Measurements from ENCODE around the gene RIPOR1. TPM values are rescaled to one million over a fixed set of nuclear protein-coding genes. Genes with fewer than 3 reads are reported as not detected.
"Not testable (repeated sequence)": the region's sequence is repeated elsewhere in the genome, so short reads cannot be mapped to it uniquely, and the experiment has no call there.

Gene RIPOR1
- polyA plus RNA-seq, 4 donors = 40.9 to 136 (median 116) TPM

- no peak for DNase-seq (ENCODE audit: low read depth in 4 of 4, low spot score in 3 of 4)
Measured at GRCh38 chr16:67516296-67517154, 12.1 kb upstream of the RIPOR1 start.

GRCh38 chr16:67517155-67517445 lies 11.5 kb upstream of the RIPOR1 start:
- DNase-seq (ENCODE audit: low read depth in 4 of 4, low spot score in 3 of 4) = no peak

DNA sequence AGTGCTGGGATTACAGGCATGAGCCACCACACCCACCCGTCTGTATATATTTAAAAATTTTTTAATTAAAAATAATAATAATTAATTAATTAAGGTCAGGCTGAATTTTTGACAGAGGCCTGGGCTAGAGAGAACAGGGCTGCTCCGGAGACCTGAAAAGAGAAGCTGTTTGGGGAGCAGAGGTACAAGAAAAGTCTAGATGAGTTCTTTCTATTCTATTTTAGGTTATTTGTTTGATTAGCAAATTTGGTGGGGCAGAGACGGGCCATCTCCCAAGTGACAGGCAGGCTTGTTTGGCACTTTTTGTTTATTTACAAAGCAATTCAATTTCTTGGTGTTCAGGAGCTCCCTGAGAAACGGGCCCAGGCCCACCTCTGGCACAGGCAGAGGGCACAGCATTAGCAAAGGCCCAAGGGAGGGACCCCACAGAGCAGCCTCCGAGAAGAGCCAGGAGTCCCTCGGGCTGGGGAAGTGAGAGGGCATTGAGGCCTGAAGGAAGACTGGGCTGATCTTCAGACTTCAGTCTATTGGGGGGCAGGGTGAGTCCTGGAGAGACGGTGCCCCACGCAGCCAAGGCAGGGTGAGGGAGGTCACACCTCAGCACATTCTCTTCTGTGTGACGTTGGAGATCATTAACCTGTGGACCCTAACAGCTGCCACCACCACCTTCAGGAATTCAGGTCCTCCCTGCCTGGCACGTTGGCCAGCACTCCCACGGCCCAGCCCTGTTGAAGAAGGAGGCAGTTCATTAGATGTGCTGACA lies 10.8 kb upstream of the RIPOR1 start:
- DNase-seq (ENCODE audit: low read depth in 4 of 4, low spot score in 3 of 4) = no peak

DNA sequence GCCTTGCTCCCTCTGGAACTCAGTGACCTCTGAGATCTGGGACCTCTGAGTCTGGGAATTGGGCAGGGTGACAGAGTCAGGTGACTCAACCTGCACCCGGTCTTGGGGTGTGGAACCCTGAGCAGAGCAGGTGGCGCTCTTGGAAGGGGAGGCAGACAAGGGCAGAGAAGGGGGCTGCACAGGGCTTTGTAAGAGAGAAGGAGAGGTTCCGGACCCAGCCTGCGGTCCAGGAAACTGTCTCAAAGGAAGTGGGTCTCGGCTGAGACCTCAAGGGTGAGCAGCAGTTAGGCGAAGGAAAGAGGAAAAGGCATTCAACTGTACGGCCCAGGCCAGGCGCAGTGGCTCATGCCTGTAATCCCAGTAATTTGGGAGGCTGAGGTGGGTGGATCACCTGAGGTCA lies 10.0 kb upstream of the RIPOR1 start:
- no peak for DNase-seq (ENCODE audit: low read depth in 4 of 4, low spot score in 3 of 4)

DNA sequence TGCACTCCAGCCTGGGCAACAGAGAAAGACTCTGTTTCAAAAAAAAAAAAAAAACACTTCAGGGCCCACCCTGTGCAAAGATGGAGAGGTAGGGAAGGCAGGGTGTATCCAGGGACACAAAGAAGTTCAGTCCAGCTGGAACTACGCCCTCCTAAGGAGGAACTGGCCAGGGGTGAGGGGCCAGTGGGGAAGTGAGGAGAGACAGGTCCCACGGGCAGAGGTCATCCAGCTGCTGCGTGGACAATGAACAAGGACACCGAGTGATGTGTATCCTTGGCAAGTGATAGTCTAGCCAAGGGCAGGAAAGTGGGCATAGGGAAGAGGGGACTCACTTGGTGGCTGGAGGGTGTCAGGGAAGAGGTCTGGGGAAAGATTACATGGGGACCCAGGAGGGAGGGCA lies 9.4 kb upstream of the RIPOR1 start:
- no peak for DNase-seq (ENCODE audit: low read depth in 4 of 4, low spot score in 3 of 4)

DNA sequence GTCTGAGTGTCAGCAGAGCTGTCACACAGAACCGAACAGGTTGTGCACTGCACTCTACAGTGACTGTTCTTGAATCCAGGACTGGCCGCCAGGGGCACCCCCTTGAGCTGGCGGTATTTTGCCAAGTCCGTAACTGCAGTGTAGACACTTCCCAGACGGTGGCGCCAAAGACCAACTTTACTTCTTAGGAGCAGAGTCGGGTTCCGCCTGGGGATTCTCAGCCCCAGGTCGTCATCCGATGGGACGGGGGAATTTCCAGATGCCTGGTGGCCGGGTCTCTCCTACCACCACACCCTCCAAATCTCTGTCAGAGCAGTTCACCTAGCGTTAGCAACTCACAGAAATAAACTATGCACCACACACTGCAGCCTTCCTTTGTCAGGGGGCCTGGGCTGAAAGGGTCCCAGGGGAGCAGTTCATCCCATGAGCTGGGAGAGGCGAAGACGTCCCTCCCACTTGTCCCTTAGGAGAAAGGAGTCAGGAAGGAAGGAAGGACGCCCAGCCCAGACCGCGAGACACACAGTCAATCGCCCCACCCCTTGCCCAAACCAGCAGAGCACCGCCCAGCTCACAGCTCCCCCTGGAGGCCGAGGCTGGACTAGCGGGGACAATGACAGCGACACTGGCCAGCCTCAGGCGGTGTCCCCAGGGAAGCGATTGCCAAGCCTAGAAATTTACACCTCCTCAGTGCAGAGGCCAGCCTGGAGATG lies 7.4 kb upstream of the RIPOR1 start:
- DNase-seq (ENCODE audit: low read depth in 4 of 4, low spot score in 3 of 4) = peak; percentile 87 to 95 (median 94)

- DNase-seq (ENCODE audit: low read depth in 4 of 4, low spot score in 3 of 4) = no peak
Measured at GRCh38 chr16:67525176-67525860, 3.3 kb upstream of the RIPOR1 start.

DNA sequence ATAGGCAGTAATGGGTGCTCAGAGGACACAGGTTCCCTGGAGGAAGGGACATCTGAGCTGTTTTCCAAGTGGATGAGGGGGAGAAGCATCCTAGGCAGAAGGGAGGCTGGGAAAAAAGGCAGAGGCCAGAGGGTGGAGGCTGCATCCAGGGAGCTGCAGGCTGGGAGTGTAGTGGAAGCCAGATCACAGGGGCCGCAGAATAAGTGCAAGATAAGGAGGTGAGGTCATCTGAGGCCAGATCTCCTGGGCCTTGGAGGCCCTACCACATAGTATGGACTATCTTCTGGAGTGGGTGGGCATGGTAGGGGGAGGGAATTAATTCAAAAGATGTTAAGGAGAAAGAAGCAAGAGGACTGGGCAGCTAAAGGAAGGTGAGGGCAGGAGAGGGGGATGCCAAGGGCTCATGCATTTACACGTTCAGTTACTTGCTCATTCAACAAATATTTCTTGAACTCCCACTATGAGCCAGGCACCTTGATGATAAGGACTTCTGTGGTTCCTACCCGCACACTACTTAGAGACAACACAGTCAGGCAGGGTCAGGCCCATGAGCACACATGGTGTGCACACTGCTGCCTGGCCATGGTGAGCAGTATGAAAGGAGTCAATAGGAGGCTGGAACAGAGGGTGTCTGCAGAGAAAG lies 2.4 kb upstream of the RIPOR1 start:
- DNase-seq (ENCODE audit: low read depth in 4 of 4, low spot score in 3 of 4) = no peak

DNA sequence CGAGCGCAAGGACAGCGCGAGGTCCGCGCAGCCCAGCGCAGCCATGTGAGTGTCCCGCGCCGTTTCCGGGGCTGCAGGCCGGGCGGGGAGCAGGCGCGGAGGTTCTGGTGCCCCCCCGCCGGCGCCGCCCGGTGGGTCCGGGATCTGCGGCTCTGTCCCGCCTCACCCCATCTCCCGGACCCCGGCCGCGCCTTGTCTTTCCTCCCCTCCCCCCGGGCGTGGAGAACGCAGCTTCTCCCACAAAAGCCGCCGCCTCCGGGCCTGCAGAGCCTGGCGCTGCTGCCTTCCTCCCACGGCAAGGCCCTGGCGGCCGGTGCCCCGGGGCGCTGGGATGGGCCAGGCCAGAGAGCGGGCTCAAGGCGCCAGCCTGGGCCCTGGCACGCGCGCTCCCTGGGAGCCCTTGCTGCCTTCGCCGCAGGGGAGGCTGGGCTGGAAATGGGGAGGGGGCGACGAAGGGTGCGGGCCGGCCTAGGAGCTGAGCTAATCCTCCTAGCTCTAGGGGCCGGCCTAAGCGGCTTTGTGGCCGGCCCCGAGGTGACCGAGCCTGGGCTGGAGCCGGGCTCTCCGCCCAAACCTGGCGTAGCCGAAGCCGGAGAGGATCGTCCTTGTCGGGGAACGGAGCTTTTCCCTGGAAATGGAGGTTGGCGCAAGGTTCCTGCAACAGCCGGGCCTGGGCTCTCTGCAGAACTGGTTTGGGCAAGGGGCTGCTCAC lies 397 bp downstream of the RIPOR1 start:
- no peak for DNase-seq (ENCODE audit: low read depth in 4 of 4, low spot score in 3 of 4)

- DNase-seq (ENCODE audit: low read depth in 4 of 4, low spot score in 3 of 4) = no peak
Measured at GRCh38 chr16:67529582-67530012, 968 bp downstream of the RIPOR1 start.

DNA sequence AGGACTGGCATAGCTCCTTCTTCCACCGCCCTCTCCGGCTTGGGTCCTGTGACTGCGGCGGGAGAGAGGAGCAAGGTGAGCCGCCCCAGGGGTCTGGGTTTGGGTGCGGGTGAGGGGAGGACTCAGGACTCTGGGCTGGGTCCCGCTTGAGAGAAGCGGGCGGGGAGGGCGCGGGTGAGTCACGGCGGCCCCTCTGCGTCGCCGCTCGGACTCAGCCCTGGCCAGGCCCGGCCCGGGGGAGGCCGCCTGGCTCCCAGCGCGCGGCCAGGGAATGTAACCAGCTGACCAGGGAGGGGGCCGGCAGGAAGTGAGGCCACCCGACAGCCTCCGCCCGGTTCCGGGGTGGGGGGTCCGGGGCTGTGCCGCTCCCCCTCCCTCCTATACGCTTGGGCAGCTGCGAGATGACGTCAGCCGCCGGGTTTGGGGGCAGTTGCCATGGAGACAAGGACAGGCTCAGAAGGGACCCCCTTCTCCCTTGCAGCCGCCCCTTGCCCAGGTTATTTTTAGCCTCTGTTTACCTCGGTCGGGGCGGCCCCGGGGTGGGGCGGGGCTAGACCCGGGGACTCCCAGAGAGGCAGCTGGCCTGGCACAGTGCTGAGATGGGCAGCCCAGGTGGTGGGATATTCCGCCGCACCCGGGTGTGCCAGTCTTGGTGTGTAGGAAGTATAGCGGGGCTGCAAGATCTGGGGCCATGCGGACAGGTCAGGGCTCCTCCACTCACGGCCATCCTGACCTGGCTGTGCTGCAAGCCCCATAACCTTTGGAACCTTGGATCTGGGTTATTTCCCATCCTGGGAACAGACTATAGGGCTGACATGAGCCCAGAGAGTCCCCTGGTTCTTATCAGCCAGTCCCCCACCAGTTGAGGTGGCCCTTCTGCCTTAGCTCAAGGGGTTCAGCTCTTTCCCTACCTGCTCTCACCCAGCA lies 1.6 kb downstream of the RIPOR1 start:
- no peak for DNase-seq (ENCODE audit: low read depth in 4 of 4, low spot score in 3 of 4)

- DNase-seq (ENCODE audit: low read depth in 4 of 4, low spot score in 3 of 4) = no peak
Measured at GRCh38 chr16:67531247-67531646, 2.6 kb downstream of the RIPOR1 start.

- no peak for DNase-seq (ENCODE audit: low read depth in 4 of 4, low spot score in 3 of 4)
Measured at GRCh38 chr16:67533024-67533560, 4.5 kb downstream of the RIPOR1 start.

- not testable (repeated sequence) for DNase-seq (ENCODE audit: low read depth in 4 of 4, low spot score in 3 of 4)
Measured at GRCh38 chr16:67533987-67534386, 5.4 kb downstream of the RIPOR1 start.

GRCh38 chr16:67534431-67534830 lies 5.8 kb downstream of the RIPOR1 start:
- DNase-seq (ENCODE audit: low read depth in 4 of 4, low spot score in 3 of 4) = no peak

DNA sequence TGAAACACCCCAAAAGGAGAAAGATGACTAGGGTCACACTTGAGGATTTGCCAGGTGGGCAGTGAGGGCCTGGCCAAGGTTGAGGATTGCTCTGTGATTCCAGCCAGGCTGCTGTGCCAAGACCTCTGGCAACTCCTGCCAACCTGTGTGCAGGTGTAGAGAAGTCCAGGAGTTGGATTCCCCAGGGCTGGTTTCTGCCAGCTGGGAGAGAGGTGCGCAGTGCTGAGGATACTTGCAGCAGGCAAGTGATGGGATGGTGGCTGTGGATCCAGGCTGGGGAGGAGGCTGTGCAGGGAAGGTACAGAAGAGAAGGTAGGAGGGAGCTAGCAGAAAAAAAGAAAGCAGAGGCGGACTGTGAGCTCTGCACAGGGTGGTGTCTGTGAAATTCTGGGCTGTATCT lies 6.6 kb downstream of the RIPOR1 start:
- no peak for DNase-seq (ENCODE audit: low read depth in 4 of 4, low spot score in 3 of 4)

- no peak for DNase-seq (ENCODE audit: low read depth in 4 of 4, low spot score in 3 of 4)
Measured at GRCh38 chr16:67537270-67537635, 8.6 kb downstream of the RIPOR1 start.
